Measurements from ENCODE around the gene LAMB1.

DNA sequence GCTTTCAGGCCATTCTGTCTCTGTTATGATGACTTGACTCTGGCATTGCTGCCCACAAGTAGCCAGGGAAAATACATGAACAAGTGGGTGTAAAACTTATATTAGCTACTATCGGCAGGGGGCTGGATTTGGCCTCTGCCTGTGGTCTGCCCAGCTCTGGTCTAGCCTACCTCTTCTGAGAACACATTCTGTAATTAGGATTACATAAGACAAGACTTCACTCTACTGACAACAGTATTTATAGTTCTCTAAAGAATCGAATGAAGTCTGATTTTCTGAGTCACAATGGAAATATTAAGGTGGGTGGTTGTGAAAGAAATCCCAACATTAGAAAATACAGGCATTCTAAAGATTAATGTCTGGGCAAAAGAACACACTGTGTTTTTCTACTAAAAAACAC is 56.5 kb downstream of the LAMB1 start:
- TF ChIP-seq, protein P1, sequence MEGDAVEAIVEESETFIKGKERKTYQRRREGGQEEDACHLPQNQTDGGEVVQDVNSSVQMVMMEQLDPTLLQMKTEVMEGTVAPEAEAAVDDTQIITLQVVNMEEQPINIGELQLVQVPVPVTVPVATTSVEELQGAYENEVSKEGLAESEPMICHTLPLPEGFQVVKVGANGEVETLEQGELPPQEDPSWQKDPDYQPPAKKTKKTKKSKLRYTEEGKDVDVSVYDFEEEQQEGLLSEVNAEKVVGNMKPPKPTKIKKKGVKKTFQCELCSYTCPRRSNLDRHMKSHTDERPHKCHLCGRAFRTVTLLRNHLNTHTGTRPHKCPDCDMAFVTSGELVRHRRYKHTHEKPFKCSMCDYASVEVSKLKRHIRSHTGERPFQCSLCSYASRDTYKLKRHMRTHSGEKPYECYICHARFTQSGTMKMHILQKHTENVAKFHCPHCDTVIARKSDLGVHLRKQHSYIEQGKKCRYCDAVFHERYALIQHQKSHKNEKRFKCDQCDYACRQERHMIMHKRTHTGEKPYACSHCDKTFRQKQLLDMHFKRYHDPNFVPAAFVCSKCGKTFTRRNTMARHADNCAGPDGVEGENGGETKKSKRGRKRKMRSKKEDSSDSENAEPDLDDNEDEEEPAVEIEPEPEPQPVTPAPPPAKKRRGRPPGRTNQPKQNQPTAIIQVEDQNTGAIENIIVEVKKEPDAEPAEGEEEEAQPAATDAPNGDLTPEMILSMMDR (IDR thresholded peaks at IDR 0.05; ENCODE audit: poor library complexity), result no peak
- no peak for TF ChIP-seq EZH2 (IDR thresholded peaks at IDR 0.05; ENCODE audit: borderline replicate concordance)
